ENCODE measurements around the gene CCT7.

DNA sequence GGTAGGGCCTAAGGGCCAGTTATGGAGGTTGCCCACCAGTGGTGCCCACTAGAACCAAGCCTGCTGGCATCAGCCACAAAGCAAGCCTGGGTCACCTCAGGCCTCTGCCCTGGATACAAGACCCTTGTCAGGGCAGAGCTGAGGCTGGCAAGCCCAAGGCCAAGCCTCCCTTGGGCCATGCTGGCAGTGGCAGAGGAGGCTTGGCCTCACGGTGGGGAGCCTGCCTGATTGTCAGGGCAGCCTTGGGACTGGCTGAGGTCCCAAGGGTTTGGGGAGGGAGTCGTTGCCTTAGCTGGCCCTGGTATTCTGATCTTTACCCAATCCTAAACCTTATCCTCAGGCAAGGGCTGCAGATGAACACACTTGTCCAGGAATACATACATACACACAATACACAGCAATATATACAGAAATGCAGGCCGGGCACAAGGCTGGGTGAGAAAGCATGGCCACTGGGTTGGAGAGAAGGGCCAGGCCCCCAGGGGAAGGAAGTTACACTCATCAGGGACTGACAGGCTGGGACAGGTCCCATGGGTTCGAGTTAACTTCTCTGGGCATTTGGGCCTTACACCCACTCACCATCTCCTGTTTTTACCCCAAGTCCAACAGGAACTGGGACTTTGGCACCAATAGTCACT is 21.0 kb downstream of the CCT7 start:
- TF ChIP-seq POLR2A (IDR thresholded peaks at IDR 0.05; ENCODE audit: low read length) (no peak), GATA1 (IDR thresholded peaks at IDR 0.05; ENCODE audit: low read depth, low read length) (no peak)

Measured in erythroblast (primary cell).